ENCODE results near the gene COX8A. TPM values are rescaled to one million over a fixed set of nuclear protein-coding genes. Genes with fewer than 3 reads are reported as not detected.
A peak's percentile ranks its signal among the peaks of the same experiment; 100 is the strongest.

The COX8A gene
- total and polyA plus RNA-seq, 2 of the 13 experiments (the other 11 are each of a cell fraction or from before 2014, with no cell fraction given), result 202 to 406 TPM

GRCh38 chr11:63986156-63986931, 11.9 kb downstream of the COX8A start, which contains the start of gene OTUB1 (continued):
- TF ChIP-seq ZSCAN5A (CRISPR knock-in tag; IDR thresholded peaks at IDR 0.05; ENCODE audit: borderline replicate concordance) (no peak; the same call in 1 of the 2 replicates), CENPT (CRISPR knock-in tag; IDR thresholded peaks at IDR 0.05; ENCODE audit: low read depth) (no peak), ZNF616 (CRISPR knock-in tag; IDR thresholded peaks at IDR 0.05; ENCODE audit: low read depth) (no peak; the same call in 1 of the 2 replicates), BORCS8-MEF2B (CRISPR knock-in tag; IDR thresholded peaks at IDR 0.05) (peak; percentile 18; the same call in 1 of the 2 replicates), RXRB (CRISPR knock-in tag; IDR thresholded peaks at IDR 0.05; ENCODE audit: borderline replicate concordance) (peak; percentile 60), DNMT3B (CRISPR knock-in tag; conservative IDR thresholded peaks at IDR 0.05) (peak; percentile 40; the same call in 1 of the 2 replicates), ZNF292 (CRISPR knock-in tag; IDR thresholded peaks at IDR 0.05; ENCODE audit: borderline replicate concordance, low read depth) (no peak), ASH2L (IDR thresholded peaks at IDR 0.05; ENCODE audit: insufficient read length, low read depth, low read length) (peak; percentile 60), ZNF329 (CRISPR knock-in tag; IDR thresholded peaks at IDR 0.05; ENCODE audit: low read depth) (no peak; the same call in 1 of the 2 replicates), ZNF510 (CRISPR knock-in tag; IDR thresholded peaks at IDR 0.05; ENCODE audit: low read depth) (0 out of 2 replicates have a peak, but pooled peaks have one; percentile 50), GFI1 (CRISPR knock-in tag; IDR thresholded peaks at IDR 0.05; ENCODE audit: borderline replicate concordance) (0 out of 2 replicates have a peak, but pooled peaks have one; percentile 58), DRAP1 (CRISPR knock-in tag; IDR thresholded peaks at IDR 0.05) (peak; percentile 82), ZFYVE20 (CRISPR knock-in tag; IDR thresholded peaks at IDR 0.05; ENCODE audit: borderline replicate concordance, low read depth) (no peak), ZNF570 (CRISPR knock-in tag; IDR thresholded peaks at IDR 0.05; ENCODE audit: borderline replicate concordance) (no peak), FOXC1 (CRISPR knock-in tag; IDR thresholded peaks at IDR 0.05; ENCODE audit: borderline replicate concordance) (peak; percentile 54; the same call in 1 of the 2 replicates), ONECUT2 (CRISPR knock-in tag; IDR thresholded peaks at IDR 0.05) (no peak), E2F2 (CRISPR knock-in tag; IDR thresholded peaks at IDR 0.05; ENCODE audit: borderline replicate concordance) (0 out of 2 replicates have a peak, but pooled peaks have one; percentile 46), CEBPG (CRISPR knock-in tag; IDR thresholded peaks at IDR 0.05) (no peak; the same call in 1 of the 2 replicates), MBD4 (IDR thresholded peaks at IDR 0.05; ENCODE audit: borderline replicate concordance, low read length) (no peak), SNAPC5 (CRISPR knock-in tag; IDR thresholded peaks at IDR 0.05; ENCODE audit: borderline replicate concordance) (peak; percentile 86; the same call in 1 of the 2 replicates), GLI4 (CRISPR knock-in tag; IDR thresholded peaks at IDR 0.05; ENCODE audit: borderline replicate concordance) (no peak), ARNT2 (CRISPR knock-in tag; IDR thresholded peaks at IDR 0.05; ENCODE audit: low read depth) (peak; percentile 45), CENPBD1 (CRISPR knock-in tag; IDR thresholded peaks at IDR 0.05; ENCODE audit: borderline replicate concordance, low read depth) (no peak; the same call in 1 of the 2 replicates), NR2F6 (IDR thresholded peaks at IDR 0.05) (no peak), NR2F6 (CRISPR knock-in tag; IDR thresholded peaks at IDR 0.05) (peak; percentile 30; the same call in 1 of the 2 replicates), CCAR2 (optimal IDR thresholded peaks at IDR 0.05; ENCODE audit: low read depth, low read length) (no peak), ZFAT (CRISPR knock-in tag; conservative IDR thresholded peaks at IDR 0.05) (0 out of 2 replicates have a peak, but pooled peaks have one; percentile 57)

All from HepG2 (cell line).